8988T (cell line): ENCODE measurements around the gene DMAP1.

Experiments
- DNase-seq: peaks from one replicate; pipeline ENCODE4 v3.0.0; 2011

The DMAP1 gene

GRCh38 chr1:44256762-44257554 lies 43.7 kb downstream of the DMAP1 start:
- no peak for DNase-seq

DNA sequence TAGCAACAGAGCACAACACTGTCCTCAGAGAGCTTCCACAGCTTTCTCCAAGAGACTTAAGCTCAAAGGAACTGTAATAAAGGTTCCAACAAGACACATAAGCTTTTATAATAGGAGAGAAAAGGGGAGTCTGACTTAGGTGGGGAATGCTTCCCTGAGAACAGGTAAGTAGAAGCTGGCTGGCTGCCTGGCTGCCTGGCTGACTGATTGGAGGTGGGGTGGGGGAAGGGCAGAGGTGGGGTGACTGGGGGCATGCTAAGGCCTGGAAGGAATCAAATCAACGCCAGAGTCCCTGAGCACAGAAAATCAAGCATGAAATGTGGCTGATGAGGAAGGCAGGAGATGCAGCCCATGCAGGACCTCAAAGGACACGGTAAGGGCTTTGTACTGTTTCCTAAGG lies 45.8 kb downstream of the DMAP1 start:
- DNase-seq: no peak

GRCh38 chr1:44260792-44261170 lies 47.5 kb downstream of the DMAP1 start:
- DNase-seq: no peak

DNA sequence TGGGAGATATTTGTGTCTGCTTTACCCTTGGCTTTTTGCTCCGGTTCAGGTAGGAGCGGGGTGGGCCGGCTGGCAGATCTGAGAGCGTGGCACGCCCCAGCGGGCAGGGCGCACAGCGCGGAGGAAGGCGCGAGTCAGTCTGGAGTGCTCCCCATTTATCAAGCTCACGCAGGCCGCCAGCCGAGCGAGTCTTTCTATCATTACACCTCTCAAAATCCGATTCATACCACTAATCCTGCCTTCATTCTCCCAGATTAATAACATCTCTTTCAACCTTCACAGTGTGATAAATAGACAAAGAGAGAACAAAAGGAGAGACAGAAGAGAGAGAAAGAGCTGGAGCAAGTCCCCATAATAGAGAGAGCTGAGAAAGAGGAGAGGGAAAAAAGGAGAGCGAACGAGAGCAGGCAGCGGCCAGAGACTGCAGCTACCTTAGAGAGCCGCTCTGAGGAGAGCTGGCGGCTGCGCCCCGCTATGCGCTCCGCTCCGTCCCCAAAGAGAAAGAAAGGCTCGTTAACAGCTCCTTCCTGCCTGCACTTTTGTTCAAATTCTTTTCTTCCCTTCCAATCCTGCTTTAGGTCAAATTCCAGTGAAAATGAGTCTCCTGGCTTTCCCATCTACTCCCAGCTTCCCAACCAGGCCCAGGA lies 48.0 kb downstream of the DMAP1 start:
- DNase-seq: no peak

DNA sequence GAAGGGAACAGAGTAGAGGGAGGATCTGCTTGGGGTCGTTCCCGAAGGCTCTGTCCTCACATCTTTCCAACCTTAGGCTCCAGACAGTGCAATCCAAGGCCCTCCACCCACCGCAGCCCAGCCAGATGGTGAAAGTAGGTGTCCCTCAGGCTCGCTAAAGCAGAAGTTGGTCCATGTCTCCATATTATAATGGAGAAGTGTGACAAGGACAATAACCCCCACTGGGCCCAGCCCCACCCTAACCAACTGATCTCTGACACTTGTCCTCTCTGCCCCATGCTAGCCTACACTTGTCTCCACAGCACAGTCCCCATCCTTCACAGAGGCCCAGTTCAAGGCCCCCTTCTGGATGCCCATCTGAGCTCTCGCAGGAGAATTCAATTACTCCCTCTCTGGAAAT lies 48.7 kb downstream of the DMAP1 start:
- no peak for DNase-seq

- DNase-seq: no peak
Measured at GRCh38 chr1:44262414-44262813, 49.1 kb downstream of the DMAP1 start.

DNA sequence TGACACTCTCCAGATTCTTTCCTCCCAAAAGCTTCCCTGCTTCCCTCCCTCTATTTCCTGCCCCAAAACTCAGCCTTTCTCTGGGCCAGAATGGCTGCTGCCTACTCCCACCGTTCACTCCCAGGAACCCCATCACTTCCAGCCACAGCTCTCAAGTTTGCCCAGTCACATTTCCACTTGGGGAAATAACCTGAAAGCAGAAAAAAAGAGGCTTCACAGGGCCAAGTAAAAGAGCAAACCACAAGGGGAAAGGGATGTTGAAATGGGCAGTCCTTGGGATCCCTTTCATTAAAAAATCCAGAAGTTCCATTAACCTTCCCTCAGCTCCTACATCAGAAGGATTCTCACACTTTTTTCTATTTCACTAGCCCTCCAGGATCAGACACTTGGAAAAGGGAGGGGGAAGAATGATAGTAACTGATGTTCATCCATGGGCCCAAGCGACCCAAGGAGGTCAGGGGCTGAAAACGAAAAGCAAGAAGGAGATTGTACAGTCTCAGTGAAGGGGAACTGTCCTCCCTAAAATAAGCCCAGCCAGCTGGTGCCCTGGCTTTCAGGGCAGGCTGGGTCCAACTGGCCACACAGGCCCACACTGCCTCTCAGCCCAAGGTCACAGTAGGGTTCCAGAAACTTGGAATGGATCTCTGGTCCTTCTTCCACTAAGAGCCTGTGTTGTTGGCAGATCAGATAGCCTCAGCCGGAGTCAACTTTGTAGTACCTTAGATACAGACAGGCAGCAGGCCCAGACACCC lies 49.7 kb downstream of the DMAP1 start:
- DNase-seq: no peak

DNA sequence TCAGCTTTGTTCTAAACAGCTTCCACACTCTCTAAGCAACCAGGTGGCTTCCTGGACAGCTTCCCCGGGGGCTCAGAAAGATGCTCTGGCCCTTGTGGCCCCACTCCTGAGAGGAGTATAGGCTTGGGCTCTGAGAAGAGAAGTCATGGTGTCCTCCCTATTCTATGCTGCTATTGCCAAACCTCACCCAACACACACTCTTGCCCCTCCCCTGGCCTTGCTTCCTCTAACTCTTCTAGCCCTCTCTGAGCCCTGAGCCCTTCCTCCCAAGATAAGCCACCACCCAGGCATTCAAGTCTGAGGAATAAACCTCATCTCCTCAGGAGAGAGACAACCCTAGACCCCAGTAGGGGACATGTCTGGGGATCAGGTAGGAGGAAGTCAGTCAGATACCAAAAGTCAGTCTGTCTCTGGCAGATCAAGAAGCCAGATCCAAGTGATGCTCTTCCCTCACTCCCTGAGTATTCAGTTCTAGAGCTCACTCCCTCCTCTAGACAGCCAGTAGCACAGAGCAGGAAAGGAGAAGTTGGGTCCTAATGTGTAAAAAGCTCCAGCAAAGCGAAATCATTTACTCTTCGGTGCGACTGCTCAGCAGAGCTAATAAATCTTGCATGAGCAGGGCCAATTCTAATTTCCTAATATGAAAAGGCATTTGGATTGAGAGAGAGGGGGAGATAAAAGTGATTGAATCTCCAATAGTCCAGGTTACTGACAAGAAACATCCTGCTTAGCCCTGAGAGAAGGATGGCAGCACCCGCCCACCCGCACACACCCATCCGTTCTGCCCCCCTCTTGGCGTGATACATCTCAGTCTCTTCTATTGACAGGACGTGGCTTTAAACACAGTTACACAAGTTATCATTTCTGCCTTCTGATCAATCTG lies 50.5 kb downstream of the DMAP1 start:
- no peak for DNase-seq

DNA sequence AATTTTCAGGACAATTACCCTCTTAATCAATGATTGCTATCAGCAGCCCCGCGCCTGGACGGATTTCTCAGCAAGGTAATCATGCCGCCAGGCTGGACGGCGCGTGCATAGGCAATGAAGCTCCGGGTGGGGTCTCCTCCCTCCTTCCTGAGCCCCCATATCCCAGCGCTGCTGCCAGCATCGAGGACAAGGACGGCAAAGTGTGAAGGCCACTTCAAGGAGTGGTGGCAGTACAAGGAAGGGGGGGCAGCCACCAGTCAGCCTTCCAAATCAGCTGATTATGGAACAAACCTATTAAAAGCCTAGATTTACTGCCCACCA lies 51.1 kb downstream of the DMAP1 start:
- no peak for DNase-seq

GRCh38 chr1:44265656-44266358 lies 52.5 kb downstream of the DMAP1 start:
- DNase-seq: no peak

DNA sequence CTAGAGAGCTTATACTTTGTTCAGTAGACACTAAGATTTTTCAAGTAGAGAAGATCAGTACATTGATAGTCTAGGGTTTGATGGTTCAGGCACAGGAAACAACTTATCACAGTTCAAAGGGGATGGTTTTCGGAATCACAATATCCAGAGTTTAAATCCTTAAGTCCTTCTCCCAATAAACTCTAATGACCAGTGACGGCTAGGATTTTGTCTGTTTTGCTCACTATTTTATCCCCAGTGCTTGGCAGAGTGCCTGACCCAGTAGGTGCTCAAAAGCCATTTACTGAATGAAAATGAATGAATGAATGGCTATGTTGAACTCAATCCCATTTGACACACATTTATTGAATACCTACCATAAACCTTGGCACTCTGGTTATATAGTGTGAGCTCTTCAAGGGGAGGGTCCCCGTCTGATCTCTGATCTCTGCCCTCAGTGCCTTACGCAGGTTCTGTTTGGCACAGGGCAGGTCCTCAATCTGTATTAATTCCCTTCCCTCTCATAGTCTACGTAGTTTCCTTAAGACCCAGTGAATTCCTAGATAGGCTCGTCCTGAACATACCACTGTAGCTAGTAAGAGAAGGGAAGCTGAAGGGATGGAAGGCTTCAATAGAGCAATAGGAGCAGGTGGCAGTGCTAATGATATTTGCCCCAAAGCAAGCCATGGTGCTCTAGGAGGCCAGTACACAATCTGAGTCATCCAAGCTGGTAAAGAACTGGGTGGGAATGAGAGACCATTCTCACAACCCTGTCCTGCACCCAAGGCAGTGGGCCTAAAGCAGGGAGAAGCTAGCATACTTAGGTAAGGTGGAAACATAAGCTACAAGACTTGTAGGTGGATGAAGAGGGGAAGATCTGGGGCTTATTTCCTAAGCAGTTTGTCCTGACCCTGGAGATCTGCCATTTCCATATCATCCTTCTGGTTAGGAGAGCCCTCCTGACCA lies 53.4 kb downstream of the DMAP1 start:
- DNase-seq: no peak

- no peak for DNase-seq
Measured at GRCh38 chr1:44267438-44267837, 54.2 kb downstream of the DMAP1 start.

GRCh38 chr1:44268054-44268453 lies 54.8 kb downstream of the DMAP1 start:
- DNase-seq: no peak
